Colonic mucosa (tissue), 4 donors: ENCODE results near the gene SLC9A9. TPM values are rescaled to one million over a fixed set of nuclear protein-coding genes. Genes with fewer than 3 reads are reported as not detected.

Experiments
- DNase-seq: peaks from one replicate; pipeline ENCODE4 v3.0.0-alpha.2; 2020
- H3K27ac ChIP-seq: fragments of 200-600 bp; one replicate; pipeline ENCODE4 v1.8.0; 2021
- H3K27me3 ChIP-seq: fragments of 200-600 bp; one replicate; pipeline ENCODE4 v1.8.0; 2021
- H3K36me3 ChIP-seq: fragments of 200-600 bp; one replicate; pipeline ENCODE4 v1.8.0; 2021
- H3K4me1 ChIP-seq: fragments of 200-600 bp; one replicate; pipeline ENCODE4 v1.8.0; 2021; ENCODE audit warnings: mild to moderate bottlenecking
- H3K4me3 ChIP-seq: fragments of 200-600 bp; one replicate; pipeline ENCODE4 v1.8.0; 2021
- H3K9ac ChIP-seq, 2 donors: one replicate each; pipeline ENCODE4 v1.7.0; 2013; ENCODE audit warnings: control low read depth in 2 of 2, low read depth in 2 of 2, low read length in 2 of 2
- H3K9me3 ChIP-seq: fragments of 200-600 bp; one replicate; pipeline ENCODE4 v1.8.0; 2021
- intact Hi-C: fragments of 100-400 bp; cut with DNase I; formaldehyde crosslinking; loops from one replicate; pipeline ENCODE4 v1.14.1; 2022
- total RNA-seq, 2 donors: library from RNA; stranded (reverse); fragmentation: NEBNext Ultra II Directional in 1 of 2; extraction: Animal tissue kit (Norgen Biotek cat#: 25700) in 1 of 2; gene quantifications; one replicate each; pipeline ENCODE4 v1.2.1, GENCODE V29; 2021
- TF ChIP-seq, protein P1 (sequence below): fragments of 200-600 bp; IDR thresholded peaks from one replicate; pipeline ENCODE4 v1.8.0; 2022; ENCODE audit warnings: antibody characterized with exemption, mild to moderate bottlenecking
- donor health status: healthy.
- donor health status: DM: no; HTN: no; CAD: no.
- donor health status: DM: no; HTN: no; CAD: no.

SLC9A9 gene
- total RNA-seq, 2 donors from 2014 or later = 2.5 to 6.5 TPM

DNA sequence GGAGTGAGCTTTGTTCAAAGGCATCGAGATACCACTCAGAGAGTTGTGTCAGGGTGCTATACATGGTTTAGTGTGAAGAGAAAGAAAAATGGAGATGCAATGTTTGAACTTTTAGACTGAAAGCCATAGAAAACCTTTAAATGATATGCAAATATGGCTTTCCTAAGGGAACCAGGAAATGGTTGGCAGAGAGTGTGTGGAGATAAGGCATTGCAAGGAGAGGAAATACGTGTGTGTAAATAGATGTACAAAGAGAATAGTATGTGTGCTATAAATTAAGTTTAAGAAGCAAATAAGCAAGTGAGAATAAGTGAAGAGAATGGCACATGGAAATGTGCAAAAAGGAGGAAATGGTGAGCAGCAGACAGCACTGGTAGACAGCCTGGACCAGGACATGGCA, 198.1 kb downstream of the SLC9A9 start:
- H3K9me3 ChIP-seq = no peaks in the 10 kb centered on the region
- H3K36me3 ChIP-seq = no peaks in the 10 kb centered on the region
- TF ChIP-seq, protein P1, sequence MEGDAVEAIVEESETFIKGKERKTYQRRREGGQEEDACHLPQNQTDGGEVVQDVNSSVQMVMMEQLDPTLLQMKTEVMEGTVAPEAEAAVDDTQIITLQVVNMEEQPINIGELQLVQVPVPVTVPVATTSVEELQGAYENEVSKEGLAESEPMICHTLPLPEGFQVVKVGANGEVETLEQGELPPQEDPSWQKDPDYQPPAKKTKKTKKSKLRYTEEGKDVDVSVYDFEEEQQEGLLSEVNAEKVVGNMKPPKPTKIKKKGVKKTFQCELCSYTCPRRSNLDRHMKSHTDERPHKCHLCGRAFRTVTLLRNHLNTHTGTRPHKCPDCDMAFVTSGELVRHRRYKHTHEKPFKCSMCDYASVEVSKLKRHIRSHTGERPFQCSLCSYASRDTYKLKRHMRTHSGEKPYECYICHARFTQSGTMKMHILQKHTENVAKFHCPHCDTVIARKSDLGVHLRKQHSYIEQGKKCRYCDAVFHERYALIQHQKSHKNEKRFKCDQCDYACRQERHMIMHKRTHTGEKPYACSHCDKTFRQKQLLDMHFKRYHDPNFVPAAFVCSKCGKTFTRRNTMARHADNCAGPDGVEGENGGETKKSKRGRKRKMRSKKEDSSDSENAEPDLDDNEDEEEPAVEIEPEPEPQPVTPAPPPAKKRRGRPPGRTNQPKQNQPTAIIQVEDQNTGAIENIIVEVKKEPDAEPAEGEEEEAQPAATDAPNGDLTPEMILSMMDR = no peak

DNA sequence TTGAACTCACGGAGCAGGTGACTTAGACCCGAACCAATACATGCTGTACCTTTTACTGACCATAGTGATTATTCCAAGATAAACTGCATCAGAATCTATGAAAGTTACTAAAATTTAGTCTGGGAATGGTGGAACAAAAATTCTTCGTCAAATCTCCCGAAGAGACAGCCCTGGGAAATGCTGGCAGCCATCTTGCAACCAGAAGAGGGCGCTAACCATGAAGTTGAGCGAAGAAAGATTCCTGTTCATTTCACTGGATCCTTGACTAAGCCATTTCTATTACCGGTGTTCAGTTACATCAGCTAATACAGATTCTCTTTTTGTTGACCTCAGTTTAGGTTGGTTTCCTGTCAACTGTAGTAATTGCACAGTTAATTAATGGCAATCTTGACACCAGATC, 199.6 kb downstream of the SLC9A9 start:
- Histone ChIP-seq H3K27me3 (no peaks in the 10 kb centered on the region), H3K36me3 (no peaks in the 10 kb centered on the region), H3K9me3 (no peaks in the 10 kb centered on the region), H3K4me1 (no peaks in the 10 kb centered on the region), H3K27ac (no peak overlapping the region), H3K4me3 (no peak overlapping the region), H3K9ac (no peak overlapping the region)
- DNase-seq = no peak
- TF ChIP-seq, protein P1 = no peak
- intact Hi-C loops = loop anchor here (10.0 kb wide), 1 partner anchor 214 kb away; no protein-coding TSS in a partner anchor

More for the DNA sequence above, 198.1 kb downstream of the SLC9A9 start:
- no peaks in the 10 kb centered on the region for H3K27me3 ChIP-seq
- H3K4me1 ChIP-seq = no peaks in the 10 kb centered on the region
- intact Hi-C loops = no loop called here
- no peak for DNase-seq
- no peak overlapping the region for H3K27ac ChIP-seq
- H3K9ac ChIP-seq = no peak overlapping the region
- H3K4me3 ChIP-seq = no peak overlapping the region

DNA sequence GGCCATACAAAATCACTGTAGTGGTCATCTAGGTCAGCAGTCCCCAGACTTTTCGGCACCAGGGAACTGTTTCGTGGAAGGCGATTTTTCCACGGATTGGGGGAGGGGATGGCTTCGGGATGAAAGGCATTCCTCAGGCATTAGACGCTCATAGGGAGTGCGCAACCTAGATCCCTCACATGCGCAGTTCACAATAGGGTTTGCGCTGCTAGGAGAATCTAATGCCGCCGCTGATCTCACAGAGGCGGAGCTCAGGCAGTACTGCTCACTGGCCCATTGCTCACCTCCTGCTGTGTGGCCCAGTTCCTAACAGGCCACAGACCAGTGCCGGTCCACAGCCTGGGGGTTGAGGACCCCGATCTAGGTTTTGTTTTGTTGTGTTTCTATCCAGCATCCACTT, 200.1 kb downstream of the SLC9A9 start:
- H3K36me3 ChIP-seq = no peaks in the 10 kb centered on the region
- no peak overlapping the region for H3K27ac ChIP-seq
- no peaks in the 10 kb centered on the region for H3K9me3 ChIP-seq
- intact Hi-C loops = loop anchor here (10.0 kb wide), 1 partner anchor 213 kb away; no protein-coding TSS in a partner anchor
- no peaks in the 10 kb centered on the region for H3K27me3 ChIP-seq
- DNase-seq = no peak
- H3K9ac ChIP-seq = no peak overlapping the region
- no peak overlapping the region for H3K4me3 ChIP-seq
- TF ChIP-seq, protein P1 = no peak
- no peaks in the 10 kb centered on the region for H3K4me1 ChIP-seq

DNA sequence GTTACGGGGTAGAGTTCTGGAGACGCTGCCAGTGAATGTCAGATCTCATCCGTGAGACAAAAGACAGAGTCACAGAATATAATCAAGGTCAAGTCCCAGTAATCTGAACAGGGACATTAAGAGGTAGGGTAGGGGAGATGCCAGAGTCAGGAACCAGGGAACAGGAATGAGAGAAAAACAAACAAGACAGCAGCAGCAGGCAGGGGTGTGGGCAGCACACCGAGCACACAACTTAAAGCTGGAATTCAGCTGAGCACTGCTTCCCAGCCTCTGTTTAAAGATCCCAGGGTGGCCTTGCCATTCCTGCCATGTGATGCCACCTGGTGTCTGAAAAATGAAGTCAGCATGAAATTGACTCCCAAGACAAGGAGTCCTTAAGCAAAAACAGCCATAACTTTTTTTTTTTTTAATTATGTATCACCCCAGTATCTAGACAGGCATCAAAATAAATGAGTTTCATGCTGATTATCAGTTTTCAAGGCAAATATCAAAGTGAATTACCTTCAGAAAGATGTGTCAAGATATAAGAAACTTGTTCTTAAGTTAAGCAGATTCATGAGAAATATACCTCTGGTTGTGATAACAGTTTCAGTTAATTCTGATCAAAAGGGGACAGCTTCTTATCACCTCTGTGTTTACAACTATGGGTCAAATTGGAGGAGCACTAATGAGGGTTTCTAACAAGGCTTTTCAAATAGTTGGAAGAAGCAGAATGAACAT, 203.7 kb downstream of the SLC9A9 start:
- Histone ChIP-seq H3K27me3 (no peaks in the 10 kb centered on the region), H3K9me3 (no peaks in the 10 kb centered on the region), H3K27ac (no peak overlapping the region), H3K36me3 (no peaks in the 10 kb centered on the region), H3K4me1 (no peaks in the 10 kb centered on the region), H3K4me3 (no peak overlapping the region), H3K9ac (no peak overlapping the region)
- intact Hi-C loops = loop anchor here (10.0 kb wide), 1 partner anchor 210 kb away; no protein-coding TSS in a partner anchor
- TF ChIP-seq, protein P1 = peak; percentile 55
- peak; percentile 80 for DNase-seq

DNA sequence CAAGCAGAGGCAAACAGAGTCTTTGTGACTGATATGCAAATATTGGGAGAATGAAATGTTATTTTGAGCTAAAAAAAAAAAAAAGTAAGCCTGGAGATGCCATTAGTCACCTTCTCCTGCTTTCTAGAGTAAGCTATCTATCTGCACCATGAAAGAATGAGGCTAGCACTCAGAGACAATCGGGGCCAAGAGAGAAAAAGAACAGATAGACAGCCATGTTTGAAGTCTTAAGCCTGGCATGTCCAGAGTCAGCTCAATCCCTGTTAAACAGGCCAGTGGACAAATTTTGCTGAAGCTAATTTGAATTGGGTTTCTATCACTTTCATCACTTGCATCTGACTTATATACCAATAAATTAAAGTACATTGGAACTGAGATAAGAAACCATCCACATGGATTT, 204.4 kb downstream of the SLC9A9 start:
- Histone ChIP-seq H3K36me3 (no peaks in the 10 kb centered on the region), H3K4me1 (no peaks in the 10 kb centered on the region), H3K9me3 (no peaks in the 10 kb centered on the region), H3K9ac (no peak overlapping the region), H3K27me3 (no peaks in the 10 kb centered on the region), H3K27ac (no peak overlapping the region), H3K4me3 (no peak overlapping the region)
- intact Hi-C loops = loop anchor here (10.0 kb wide), 1 partner anchor 209 kb away; no protein-coding TSS in a partner anchor
- no peak for DNase-seq
- TF ChIP-seq, protein P1 = no peak
